HEK293 (cell line): ENCODE results near the gene CDC34.
A peak's percentile ranks its signal among the peaks of the same experiment; 100 is the strongest.

ENCODE experiments used
- FEZF1 ChIP-seq: fragments of 450-650 bp; formaldehyde crosslinking; IDR thresholded peaks from 2 replicates; pipeline ENCODE4 v1.5.1; 2016; ENCODE audit warnings: missing biosample characterization, missing genetic modification characterization
- GLIS2 ChIP-seq: fragments of 450-650 bp; formaldehyde crosslinking; IDR thresholded peaks from 2 replicates; pipeline ENCODE4 v1.5.1; 2016; ENCODE audit warnings: missing biosample characterization, missing genetic modification characterization
- IKZF3 ChIP-seq: fragments of 450-650 bp; IDR thresholded peaks from 2 replicates; pipeline ENCODE4 v1.5.0; 2018; ENCODE audit warnings: missing biosample characterization, mild to moderate bottlenecking, missing genetic modification characterization, moderate library complexity
- KLF7 ChIP-seq: fragments of 450-650 bp; formaldehyde crosslinking; IDR thresholded peaks from 2 replicates; pipeline ENCODE4 v1.5.1; 2016; ENCODE audit warnings: missing biosample characterization, missing genetic modification characterization, borderline replicate concordance
- PRDM6 ChIP-seq: fragments of 450-650 bp; formaldehyde crosslinking; IDR thresholded peaks from 2 replicates; pipeline ENCODE4 v1.5.1; 2017; ENCODE audit warnings: missing biosample characterization, missing genetic modification characterization
- TSHZ1 ChIP-seq: fragments of 450-650 bp; formaldehyde crosslinking; IDR thresholded peaks from 2 replicates; pipeline ENCODE4 v1.5.1; 2016; ENCODE audit warnings: missing biosample characterization, missing genetic modification characterization, borderline replicate concordance
- ZBTB48 ChIP-seq: fragments of 450-650 bp; formaldehyde crosslinking; IDR thresholded peaks from 2 replicates; pipeline ENCODE4 v1.5.1; 2016; ENCODE audit warnings: missing biosample characterization, missing genetic modification characterization
- ZFP41 ChIP-seq: fragments of 450-650 bp; formaldehyde crosslinking; IDR thresholded peaks from 2 replicates; pipeline ENCODE4 v1.5.1; 2016; ENCODE audit warnings: missing biosample characterization, missing genetic modification characterization, borderline replicate concordance
- ZIC2 ChIP-seq: fragments of 450-650 bp; formaldehyde crosslinking; IDR thresholded peaks from 2 replicates; pipeline ENCODE4 v1.5.1; 2016; ENCODE audit warnings: missing biosample characterization, missing genetic modification characterization
- ZNF184 ChIP-seq: fragments of 450-650 bp; IDR thresholded peaks from 2 replicates; pipeline ENCODE4 v1.5.1; 2018; ENCODE audit warnings: missing biosample characterization, mild to moderate bottlenecking, missing genetic modification characterization
- ZNF221 ChIP-seq: fragments of 450-650 bp; formaldehyde crosslinking; IDR thresholded peaks from 2 replicates; pipeline ENCODE4 v1.5.1; 2017; ENCODE audit warnings: missing biosample characterization, missing genetic modification characterization, borderline replicate concordance
- ZNF266 ChIP-seq: fragments of 450-650 bp; formaldehyde crosslinking; IDR thresholded peaks from 2 replicates; pipeline ENCODE4 v1.5.1; 2016; ENCODE audit warnings: missing biosample characterization, missing genetic modification characterization, low read depth
- ZNF280D ChIP-seq: fragments of 450-650 bp; formaldehyde crosslinking; IDR thresholded peaks from 2 replicates; pipeline ENCODE4 v1.5.1; 2016; ENCODE audit warnings: missing biosample characterization, missing genetic modification characterization
- ZNF510 ChIP-seq: fragments of 450-650 bp; formaldehyde crosslinking; IDR thresholded peaks from 2 replicates; pipeline ENCODE4 v1.5.1; 2018; ENCODE audit warnings: mild to moderate bottlenecking, missing genetic modification characterization, missing biosample characterization; ENCODE audit not compliant: insufficient replicate concordance
- ZNF596 ChIP-seq: fragments of 450-650 bp; IDR thresholded peaks from 2 replicates; pipeline ENCODE4 v1.5.0; 2018; ENCODE audit warnings: missing biosample characterization, mild to moderate bottlenecking, missing genetic modification characterization, moderate library complexity
- ZNF785 ChIP-seq: fragments of 450-650 bp; formaldehyde crosslinking; IDR thresholded peaks from 2 replicates; pipeline ENCODE4 v1.5.1; 2016; ENCODE audit warnings: missing biosample characterization, missing genetic modification characterization
- ZNF791 ChIP-seq: fragments of 450-650 bp; formaldehyde crosslinking; IDR thresholded peaks from 2 replicates; pipeline ENCODE4 v1.5.1; 2016; ENCODE audit warnings: missing biosample characterization, missing genetic modification characterization
- ZSCAN23 ChIP-seq: fragments of 450-650 bp; formaldehyde crosslinking; IDR thresholded peaks from 2 replicates; pipeline ENCODE4 v1.5.1; 2016; ENCODE audit warnings: missing biosample characterization, missing genetic modification characterization
- ZSCAN30 ChIP-seq: fragments of 450-650 bp; IDR thresholded peaks from 2 replicates; pipeline ENCODE4 v1.5.1; 2018; ENCODE audit warnings: missing biosample characterization, mild to moderate bottlenecking, missing genetic modification characterization, moderate library complexity
- ZXDB ChIP-seq: fragments of 450-650 bp; formaldehyde crosslinking; IDR thresholded peaks from 2 replicates; pipeline ENCODE4 v1.5.1; 2016; ENCODE audit warnings: missing biosample characterization, missing genetic modification characterization
- TF ChIP-seq, protein P1 (sequence below): fragments of 450-650 bp; formaldehyde crosslinking; IDR thresholded peaks from 2 replicates; pipeline ENCODE4 v1.5.1; 2016; ENCODE audit warnings: missing biosample characterization, missing genetic modification characterization
- TF ChIP-seq, protein P2 (sequence below): fragments of 450-650 bp; formaldehyde crosslinking; IDR thresholded peaks from 2 replicates; pipeline ENCODE4 v1.5.1; 2016; ENCODE audit warnings: missing biosample characterization, missing genetic modification characterization
- TF ChIP-seq, protein P3 (sequence below): fragments of 450-650 bp; formaldehyde crosslinking; IDR thresholded peaks from 2 replicates; pipeline ENCODE4 v1.5.1; 2017; ENCODE audit warnings: missing biosample characterization, missing genetic modification characterization
- TF ChIP-seq, protein P4 (sequence below): fragments of 450-650 bp; formaldehyde crosslinking; IDR thresholded peaks from 2 replicates; pipeline ENCODE4 v1.5.1; 2016; ENCODE audit warnings: missing biosample characterization, missing genetic modification characterization

The CDC34 gene

GRCh38 chr19:510606-511100, 20.9 kb upstream of the CDC34 start (continued):
- TF ChIP-seq, protein P1, sequence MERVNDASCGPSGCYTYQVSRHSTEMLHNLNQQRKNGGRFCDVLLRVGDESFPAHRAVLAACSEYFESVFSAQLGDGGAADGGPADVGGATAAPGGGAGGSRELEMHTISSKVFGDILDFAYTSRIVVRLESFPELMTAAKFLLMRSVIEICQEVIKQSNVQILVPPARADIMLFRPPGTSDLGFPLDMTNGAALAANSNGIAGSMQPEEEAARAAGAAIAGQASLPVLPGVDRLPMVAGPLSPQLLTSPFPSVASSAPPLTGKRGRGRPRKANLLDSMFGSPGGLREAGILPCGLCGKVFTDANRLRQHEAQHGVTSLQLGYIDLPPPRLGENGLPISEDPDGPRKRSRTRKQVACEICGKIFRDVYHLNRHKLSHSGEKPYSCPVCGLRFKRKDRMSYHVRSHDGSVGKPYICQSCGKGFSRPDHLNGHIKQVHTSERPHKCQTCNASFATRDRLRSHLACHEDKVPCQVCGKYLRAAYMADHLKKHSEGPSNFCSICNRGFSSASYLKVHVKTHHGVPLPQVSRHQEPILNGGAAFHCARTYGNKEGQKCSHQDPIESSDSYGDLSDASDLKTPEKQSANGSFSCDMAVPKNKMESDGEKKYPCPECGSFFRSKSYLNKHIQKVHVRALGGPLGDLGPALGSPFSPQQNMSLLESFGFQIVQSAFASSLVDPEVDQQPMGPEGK (tag by site-specific recombination): no peak
- TF ChIP-seq ZIC2 (tag by site-specific recombination) (no peak), ZFP41 (tag by site-specific recombination) (no peak), GLIS2 (tag by site-specific recombination) (no peak), ZNF266 (no peak), TSHZ1 (tag by site-specific recombination) (no peak), ZSCAN23 (tag by site-specific recombination) (no peak), ZNF785 (tag by site-specific recombination) (peak; percentile 98), FEZF1 (no peak), KLF7 (tag by site-specific recombination) (no peak), ZNF280D (tag by site-specific recombination) (0 out of 2 replicates have a peak, but pooled peaks have one; percentile 6), ZXDB (tag by site-specific recombination) (0 out of 2 replicates have a peak, but pooled peaks have one; percentile 13), ZNF221 (tag by site-specific recombination) (no peak), ZSCAN30 (tag by site-specific recombination) (no peak), ZNF791 (tag by site-specific recombination) (no peak), ZNF510 (tag by site-specific recombination) (no peak), ZBTB48 (tag by site-specific recombination) (peak; percentile 80; the same call in 1 of the 2 replicates), PRDM6 (no peak), ZNF596 (no peak), IKZF3 (tag by site-specific recombination) (no peak), ZNF184 (no peak; the same call in 1 of the 2 replicates)
- TF ChIP-seq, protein P2, sequence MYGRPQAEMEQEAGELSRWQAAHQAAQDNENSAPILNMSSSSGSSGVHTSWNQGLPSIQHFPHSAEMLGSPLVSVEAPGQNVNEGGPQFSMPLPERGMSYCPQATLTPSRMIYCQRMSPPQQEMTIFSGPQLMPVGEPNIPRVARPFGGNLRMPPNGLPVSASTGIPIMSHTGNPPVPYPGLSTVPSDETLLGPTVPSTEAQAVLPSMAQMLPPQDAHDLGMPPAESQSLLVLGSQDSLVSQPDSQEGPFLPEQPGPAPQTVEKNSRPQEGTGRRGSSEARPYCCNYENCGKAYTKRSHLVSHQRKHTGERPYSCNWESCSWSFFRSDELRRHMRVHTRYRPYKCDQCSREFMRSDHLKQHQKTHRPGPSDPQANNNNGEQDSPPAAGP (tag by site-specific recombination): peak; percentile 71; the same call in 1 of the 2 replicates
- TF ChIP-seq, protein P3, sequence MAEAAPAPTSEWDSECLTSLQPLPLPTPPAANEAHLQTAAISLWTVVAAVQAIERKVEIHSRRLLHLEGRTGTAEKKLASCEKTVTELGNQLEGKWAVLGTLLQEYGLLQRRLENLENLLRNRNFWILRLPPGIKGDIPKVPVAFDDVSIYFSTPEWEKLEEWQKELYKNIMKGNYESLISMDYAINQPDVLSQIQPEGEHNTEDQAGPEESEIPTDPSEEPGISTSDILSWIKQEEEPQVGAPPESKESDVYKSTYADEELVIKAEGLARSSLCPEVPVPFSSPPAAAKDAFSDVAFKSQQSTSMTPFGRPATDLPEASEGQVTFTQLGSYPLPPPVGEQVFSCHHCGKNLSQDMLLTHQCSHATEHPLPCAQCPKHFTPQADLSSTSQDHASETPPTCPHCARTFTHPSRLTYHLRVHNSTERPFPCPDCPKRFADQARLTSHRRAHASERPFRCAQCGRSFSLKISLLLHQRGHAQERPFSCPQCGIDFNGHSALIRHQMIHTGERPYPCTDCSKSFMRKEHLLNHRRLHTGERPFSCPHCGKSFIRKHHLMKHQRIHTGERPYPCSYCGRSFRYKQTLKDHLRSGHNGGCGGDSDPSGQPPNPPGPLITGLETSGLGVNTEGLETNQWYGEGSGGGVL (tag by site-specific recombination): no peak
- TF ChIP-seq, protein P4, sequence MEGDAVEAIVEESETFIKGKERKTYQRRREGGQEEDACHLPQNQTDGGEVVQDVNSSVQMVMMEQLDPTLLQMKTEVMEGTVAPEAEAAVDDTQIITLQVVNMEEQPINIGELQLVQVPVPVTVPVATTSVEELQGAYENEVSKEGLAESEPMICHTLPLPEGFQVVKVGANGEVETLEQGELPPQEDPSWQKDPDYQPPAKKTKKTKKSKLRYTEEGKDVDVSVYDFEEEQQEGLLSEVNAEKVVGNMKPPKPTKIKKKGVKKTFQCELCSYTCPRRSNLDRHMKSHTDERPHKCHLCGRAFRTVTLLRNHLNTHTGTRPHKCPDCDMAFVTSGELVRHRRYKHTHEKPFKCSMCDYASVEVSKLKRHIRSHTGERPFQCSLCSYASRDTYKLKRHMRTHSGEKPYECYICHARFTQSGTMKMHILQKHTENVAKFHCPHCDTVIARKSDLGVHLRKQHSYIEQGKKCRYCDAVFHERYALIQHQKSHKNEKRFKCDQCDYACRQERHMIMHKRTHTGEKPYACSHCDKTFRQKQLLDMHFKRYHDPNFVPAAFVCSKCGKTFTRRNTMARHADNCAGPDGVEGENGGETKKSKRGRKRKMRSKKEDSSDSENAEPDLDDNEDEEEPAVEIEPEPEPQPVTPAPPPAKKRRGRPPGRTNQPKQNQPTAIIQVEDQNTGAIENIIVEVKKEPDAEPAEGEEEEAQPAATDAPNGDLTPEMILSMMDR: peak; percentile 97
